Stimulated activated CD8-positive, alpha-beta memory T cell treated with anti-CD3 and anti-CD28 coated beads, Interleukin-12 subunit alpha, Interleukin-12 subunit beta, amount 100 ng/mL, for 1 hour (primary cell): ENCODE data around the gene PDE4B.
A peak's percentile ranks its signal among the peaks of the same experiment; 100 is the strongest.

Experiments used
- DNase-seq: peaks from one replicate; pipeline ENCODE4 v3.0.0-alpha.2; 2020; ENCODE audit warnings: low read depth

PDE4B gene

GRCh38 chr1:66240491-66241484 lies 448.1 kb downstream of the PDE4B start:
- no peak for DNase-seq

- DNase-seq = peak; percentile 50
Observed at GRCh38 chr1:66242646-66243547, 450.2 kb downstream of the PDE4B start.

- DNase-seq = no peak
Observed at GRCh38 chr1:66243548-66244130, 450.9 kb downstream of the PDE4B start.

GRCh38 chr1:66244429-66244828 lies 451.7 kb downstream of the PDE4B start:
- DNase-seq = no peak

GRCh38 chr1:66245691-66246090 lies 453.0 kb downstream of the PDE4B start:
- DNase-seq = no peak

GRCh38 chr1:66246351-66247269 lies 453.9 kb downstream of the PDE4B start:
- DNase-seq = no peak

GRCh38 chr1:66247415-66248208 lies 454.9 kb downstream of the PDE4B start:
- no peak for DNase-seq

GRCh38 chr1:66248257-66248656 lies 455.6 kb downstream of the PDE4B start:
- no peak for DNase-seq

- DNase-seq = no peak
Observed at GRCh38 chr1:66248746-66249145, 456.1 kb downstream of the PDE4B start.

GRCh38 chr1:66250075-66250474 lies 457.4 kb downstream of the PDE4B start:
- no peak for DNase-seq

- no peak for DNase-seq
Observed at GRCh38 chr1:66250478-66250877, 457.8 kb downstream of the PDE4B start.

- no peak for DNase-seq
Observed at GRCh38 chr1:66251546-66251945, 458.9 kb downstream of the PDE4B start.

GRCh38 chr1:66253330-66253921 lies 460.7 kb downstream of the PDE4B start:
- no peak for DNase-seq

- DNase-seq = no peak
Observed at GRCh38 chr1:66254785-66255184, 462.1 kb downstream of the PDE4B start.

GRCh38 chr1:66256629-66257572 lies 464.2 kb downstream of the PDE4B start:
- no peak for DNase-seq

GRCh38 chr1:66258404-66259105 lies 465.9 kb downstream of the PDE4B start:
- no peak for DNase-seq

GRCh38 chr1:66261364-66261763 lies 468.7 kb downstream of the PDE4B start:
- no peak for DNase-seq
